ENCODE results near the gene COG8. TPM values are rescaled to one million over a fixed set of nuclear protein-coding genes. Genes with fewer than 3 reads are reported as not detected.

The COG8 gene
- total and polyA plus RNA-seq, 4 donors = 18.3 to 36.3 (median 26.3) TPM

DNA sequence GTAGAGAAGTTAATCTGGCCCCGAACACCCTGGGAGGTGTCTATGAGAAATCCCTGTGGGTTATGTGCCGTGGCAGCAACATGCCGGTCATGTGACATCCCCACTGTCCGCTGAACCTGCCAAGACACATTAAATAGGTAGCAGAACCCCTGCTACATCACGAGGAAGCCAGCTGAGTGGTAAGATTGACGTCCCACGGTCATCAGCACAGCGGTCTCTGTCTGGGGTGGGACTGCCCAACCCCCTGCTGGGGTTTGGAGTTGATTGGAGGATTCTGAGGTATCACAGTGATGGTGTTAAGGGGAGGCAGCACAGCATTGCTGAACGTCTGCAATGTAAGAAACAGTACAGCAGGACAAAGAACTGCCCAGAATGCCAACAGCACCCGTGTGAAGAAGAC is 10.2 kb upstream of the COG8 start:
- Histone ChIP-seq H3K9ac (ENCODE audit: insufficient read depth in 1 of 2, low read length in 2 of 2) (no peak overlapping the region), H3K36me3 (ENCODE audit: control insufficient read depth in 4 of 4, insufficient read depth in 4 of 4, low read length in 4 of 4) (peaks cover 0 to 7% (median 4%) of the 10 kb centered on the region in 4 donors), H3K4me1 (ENCODE audit: control insufficient read depth in 5 of 5, insufficient read depth in 5 of 5, low read length in 5 of 5) (peaks cover 0 to 8% (median 0%) of the 10 kb centered on the region in 5 donors), H3K4me3 (no peak overlapping the region), H3K27me3 (ENCODE audit: control insufficient read depth in 3 of 3, insufficient read depth in 3 of 3, low read length in 2 of 3) (no peaks in the 10 kb centered on the region), H3K9me3 (ENCODE audit: control insufficient read depth in 4 of 4, insufficient read depth in 3 of 4, low read length in 3 of 4) (no peaks in the 10 kb centered on the region), H3K27ac (ENCODE audit: low read depth in 1 of 2, low read length in 1 of 2) (no peak overlapping the region)
- DNase-seq (no peak), ATAC-seq (ENCODE audit: insufficient read depth, low FRiP score) (no peak)
- 90 to 94% methylated on average over 10 of the region's 10 CpGs for WGBS, 2 donors
- TF ChIP-seq CTCF (IDR thresholded peaks at IDR 0.05; ENCODE audit: control extremely low read depth, extremely low read depth) = no peak

- peaks cover 0 to 8% (median 0%) of the 10 kb centered on the region in 5 donors for H3K4me1 ChIP-seq (ENCODE audit: control insufficient read depth in 5 of 5, insufficient read depth in 5 of 5, low read length in 5 of 5)
- WGBS, 2 donors = 97% methylated on average over 6 of the region's 6 CpGs
- no peak overlapping the region for H3K27ac ChIP-seq (ENCODE audit: low read depth in 1 of 2, low read length in 1 of 2)
- peaks cover 5 to 11% (median 7%) of the 10 kb centered on the region in 4 donors for H3K36me3 ChIP-seq (ENCODE audit: control insufficient read depth in 4 of 4, insufficient read depth in 4 of 4, low read length in 4 of 4)
- no peak for DNase-seq
- H3K9me3 ChIP-seq (ENCODE audit: control insufficient read depth in 4 of 4, insufficient read depth in 3 of 4, low read length in 3 of 4) = no peaks in the 10 kb centered on the region
- no peak for TF ChIP-seq CTCF (IDR thresholded peaks at IDR 0.05; ENCODE audit: control extremely low read depth, extremely low read depth)
- no peaks in the 10 kb centered on the region for H3K27me3 ChIP-seq (ENCODE audit: control insufficient read depth in 3 of 3, insufficient read depth in 3 of 3, low read length in 2 of 3)
- no peak overlapping the region for H3K9ac ChIP-seq (ENCODE audit: insufficient read depth in 1 of 2, low read length in 2 of 2)
- ATAC-seq (ENCODE audit: insufficient read depth, low FRiP score) = no peak
- no peak overlapping the region for H3K4me3 ChIP-seq
Observed at GRCh38 chr16:69348222-69348621, 8.9 kb upstream of the COG8 start.

DNA sequence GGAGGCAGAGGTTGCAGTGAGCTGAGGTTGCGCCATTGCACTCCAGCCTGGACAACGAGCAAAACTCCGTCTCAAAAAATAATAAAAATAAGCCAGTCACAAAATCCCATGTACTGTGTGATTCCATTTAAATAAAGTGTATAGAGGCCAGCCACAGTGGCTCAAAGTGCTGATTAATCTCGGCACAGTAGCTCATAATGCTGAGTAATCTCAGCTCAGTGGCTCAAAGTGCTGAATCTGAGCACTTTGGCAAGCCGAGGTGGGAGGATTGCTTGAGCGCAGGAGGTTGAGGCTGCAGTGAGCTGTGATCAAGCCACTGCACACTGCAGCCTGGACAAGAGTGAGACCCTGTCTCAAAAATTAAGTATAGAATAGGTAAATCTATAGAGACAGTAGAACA is 7.3 kb upstream of the COG8 start:
- no peak overlapping the region for H3K4me3 ChIP-seq
- H3K4me1 ChIP-seq (ENCODE audit: control insufficient read depth in 5 of 5, insufficient read depth in 5 of 5, low read length in 5 of 5) = peaks cover 0 to 4% (median 0%) of the 10 kb centered on the region in 5 donors
- ATAC-seq (ENCODE audit: insufficient read depth, low FRiP score) (no peak), DNase-seq (no peak)
- H3K36me3 ChIP-seq (ENCODE audit: control insufficient read depth in 4 of 4, insufficient read depth in 4 of 4, low read length in 4 of 4) = peaks cover 3 to 11% (median 10%) of the 10 kb centered on the region in 4 donors
- H3K27ac ChIP-seq (ENCODE audit: low read depth in 1 of 2, low read length in 1 of 2) = no peak overlapping the region
- 84 to 85% methylated on average over 6 of the region's 6 CpGs for WGBS, 2 donors
- H3K9ac ChIP-seq (ENCODE audit: insufficient read depth in 1 of 2, low read length in 2 of 2) = no peak overlapping the region
- no peak for TF ChIP-seq CTCF (IDR thresholded peaks at IDR 0.05; ENCODE audit: control extremely low read depth, extremely low read depth)
- no peaks in the 10 kb centered on the region for H3K9me3 ChIP-seq (ENCODE audit: control insufficient read depth in 4 of 4, insufficient read depth in 3 of 4, low read length in 3 of 4)
- H3K27me3 ChIP-seq (ENCODE audit: control insufficient read depth in 3 of 3, insufficient read depth in 3 of 3, low read length in 2 of 3) = no peaks in the 10 kb centered on the region

GRCh38 chr16:69345923-69346322 is 6.6 kb upstream of the COG8 start:
- Histone ChIP-seq H3K9ac (ENCODE audit: insufficient read depth in 1 of 2, low read length in 2 of 2) (no peak overlapping the region), H3K27ac (ENCODE audit: low read depth in 1 of 2, low read length in 1 of 2) (no peak overlapping the region)

More at GRCh38 chr16:69345923-69346322, 6.6 kb upstream of the COG8 start:
- peaks cover 3 to 19% (median 13%) of the 10 kb centered on the region in 4 donors for H3K36me3 ChIP-seq (ENCODE audit: control insufficient read depth in 4 of 4, insufficient read depth in 4 of 4, low read length in 4 of 4)
- ATAC-seq (ENCODE audit: insufficient read depth, low FRiP score) = no peak
- H3K9me3 ChIP-seq (ENCODE audit: control insufficient read depth in 4 of 4, insufficient read depth in 3 of 4, low read length in 3 of 4) = no peaks in the 10 kb centered on the region
- no peaks in the 10 kb centered on the region for H3K27me3 ChIP-seq (ENCODE audit: control insufficient read depth in 3 of 3, insufficient read depth in 3 of 3, low read length in 2 of 3)
- no peak for TF ChIP-seq CTCF (IDR thresholded peaks at IDR 0.05; ENCODE audit: control extremely low read depth, extremely low read depth)
- no peak overlapping the region for H3K4me3 ChIP-seq
- no peak for DNase-seq
- H3K4me1 ChIP-seq (ENCODE audit: control insufficient read depth in 5 of 5, insufficient read depth in 5 of 5, low read length in 5 of 5) = peaks cover 0 to 3% (median 0%) of the 10 kb centered on the region in 5 donors
- WGBS, 2 donors = 49 to 66% methylated on average over 4 of the region's 4 CpGs

Measured in lung (tissue), 12 donors.